HepG2 (cell line): Measurements from ENCODE around the gene CRLF2. TPM values are rescaled to one million over a fixed set of nuclear protein-coding genes. Genes with fewer than 3 reads are reported as not detected.

Source experiments
- ATAC-seq: fragments of 200-7000 bp; cut with Tn5 transposase; 3 replicates; pipeline ENCODE4 v1.9.1; 2020; ENCODE audit warnings: mild to moderate bottlenecking, moderate library complexity
- BruUV-seq: library from RNA; stranded (reverse); fragments of 400-500 nt; replicated peaks from 2 replicates; lab custom pipeline; 2021; lab: Mats Ljungman, UMichigan
- CTCF ChIA-PET: fragments of 300-600 bp; formaldehyde crosslinking; extraction: SDS; loops from one replicate; lab custom pipeline; 2021; ENCODE audit warnings: low total read pairs, inconsistent platforms, low intra/inter-chr PET ratio; lab: Yijun Ruan, JAX
- POLR2A ChIA-PET: fragments of 350-600 bp; sonication (Branson Sonifier 250); formaldehyde crosslinking; loops from one replicate; lab custom pipeline; 2020; ENCODE audit warnings: antibody characterized with exemption, inconsistent platforms; lab: Yijun Ruan, JAX
- DNase-seq: peaks from one replicate; pipeline ENCODE4 v3.0.0-alpha.2; 2015; ENCODE audit warnings: low spot score
- FAIRE-seq: peaks from 3 replicates; lab custom pipeline; 2011; peaks lifted over from hg19 to GRCh38; lab: Jason Lieb, UNC
- H2AFZ ChIP-seq: one replicate; pipeline ENCODE4 v1.6.1; 2011; ENCODE audit warnings: low read length, inconsistent platforms
- H3K27ac ChIP-seq: fragments of 300-600 bp; 3 replicates; pipeline ENCODE4 v1.8.0; 2011; ENCODE audit warnings: mixed run types, mild to moderate bottlenecking, mixed read lengths, low read length, inconsistent platforms; ENCODE audit not compliant: insufficient read depth; ENCODE audit errors: extremely low read length
- H3K27me3 ChIP-seq, 2 experiments: fragments of 200-600 bp in 1 of 2; 2 replicates in 1 of 2; 3 replicates in 1 of 2; pipeline versions ENCODE4 v1.6.0 to v1.8.0; 2011; ENCODE audit warnings: low read length in 2 of 2, mild to moderate bottlenecking in 2 of 2, moderate library complexity in 2 of 2, inconsistent platforms in 1 of 2; ENCODE audit not compliant: insufficient read depth in 2 of 2, control insufficient read depth in 1 of 2
- H3K36me3 ChIP-seq, 2 experiments: fragments of 200-600 bp in 1 of 2; replicated peaks in 1 of 2; 2 replicates in 1 of 2; 3 replicates in 1 of 2; pipeline versions ENCODE4 v1.5.1 to v1.8.0; 2011; ENCODE audit warnings: low read length in 2 of 2, inconsistent platforms in 1 of 2; ENCODE audit not compliant: insufficient read depth in 2 of 2, control insufficient read depth in 1 of 2
- H3K4me1 ChIP-seq: 2 replicates; pipeline ENCODE4 v1.5.1; 2012; ENCODE audit warnings: low read length, inconsistent platforms; ENCODE audit not compliant: insufficient read depth
- H3K4me2 ChIP-seq: 2 replicates; pipeline ENCODE4 v1.6.0; 2011; ENCODE audit warnings: low read depth, low read length, inconsistent platforms
- H3K4me3 ChIP-seq, 3 experiments: fragments of 200-600 bp in 1 of 3; sonication (generic), shearing (Covaris generic) in 1 of 3; replicated peaks in 1 of 3; 2 replicates each; pipeline ENCODE4 v1.5.1; 2011 to 2016; ENCODE audit warnings: low read length in 3 of 3, inconsistent platforms in 2 of 3, low read depth in 2 of 3, mild to moderate bottlenecking in 2 of 3, control low read depth in 1 of 3, mixed read lengths in 1 of 3; ENCODE audit not compliant: insufficient read depth in 1 of 3
- H3K79me2 ChIP-seq: one replicate; pipeline ENCODE4 v1.6.1; 2011; ENCODE audit warnings: low read length, inconsistent platforms; ENCODE audit not compliant: insufficient read depth
- H3K9ac ChIP-seq: 2 replicates; pipeline ENCODE4 v1.6.0; 2011; ENCODE audit warnings: mild to moderate bottlenecking, low read depth, low read length, inconsistent platforms; ENCODE audit not compliant: insufficient read depth
- H3K9me3 ChIP-seq: 2 replicates; pipeline ENCODE4 v1.5.1; 2012; ENCODE audit warnings: mild to moderate bottlenecking, low read length
- H4K20me1 ChIP-seq: 2 replicates; pipeline ENCODE4 v1.6.0; 2011; ENCODE audit warnings: inconsistent platforms, mild to moderate bottlenecking, low read length, moderate library complexity; ENCODE audit not compliant: insufficient read depth
- HES4 ChIP-seq: sonication (generic); formaldehyde crosslinking; IDR thresholded peaks from 2 replicates; pipeline ENCODE4 v1.9.0; 2021; ENCODE audit warnings: mild to moderate bottlenecking, missing genetic modification reagents, borderline replicate concordance
- KMT2B ChIP-seq: IDR thresholded peaks from 2 replicates; pipeline ENCODE4 v1.6.1; 2016; ENCODE audit warnings: missing genetic modification reagents, missing compliant biosample characterization
- MAZ ChIP-seq, 2 experiments: sonication (generic) in 1 of 2; formaldehyde crosslinking in 1 of 2; IDR thresholded peaks; 2 replicates each; pipeline versions ENCODE4 v1.5.0 to v1.6.1; 2012 to 2020; ENCODE audit warnings: low read depth in 2 of 2, mild to moderate bottlenecking in 2 of 2, borderline replicate concordance in 1 of 2, improper control_type of control experiment in 1 of 2, low read length in 1 of 2, missing genetic modification reagents in 1 of 2, moderate library complexity in 1 of 2
- MEIS1 ChIP-seq: sonication (generic); formaldehyde crosslinking; IDR thresholded peaks from 2 replicates; pipeline ENCODE4 v1.9.0; 2021; ENCODE audit warnings: mild to moderate bottlenecking, missing genetic modification reagents, moderate library complexity, borderline replicate concordance
- MLLT10 ChIP-seq: sonication (generic); formaldehyde crosslinking; IDR thresholded peaks from 2 replicates; pipeline ENCODE4 v1.4.0; 2020; ENCODE audit warnings: missing genetic modification reagents
- NFATC3 ChIP-seq: sonication (generic); formaldehyde crosslinking; IDR thresholded peaks from 2 replicates; pipeline ENCODE4 v1.5.1; 2020; ENCODE audit warnings: mild to moderate bottlenecking, missing genetic modification reagents
- NR0B2 ChIP-seq: sonication (generic); formaldehyde crosslinking; IDR thresholded peaks from 2 replicates; pipeline ENCODE4 v1.4.0; 2020; ENCODE audit warnings: mild to moderate bottlenecking, missing genetic modification reagents
- SOX5 ChIP-seq: IDR thresholded peaks from 2 replicates; pipeline ENCODE4 v1.6.1; 2016; ENCODE audit warnings: borderline replicate concordance
- TARDBP ChIP-seq: sonication (generic); formaldehyde crosslinking; IDR thresholded peaks from 2 replicates; pipeline ENCODE4 v1.8.0; 2022; ENCODE audit warnings: mild to moderate bottlenecking, missing genetic modification reagents
- ZFP36L1 ChIP-seq: sonication (generic); formaldehyde crosslinking; IDR thresholded peaks from 2 replicates; pipeline ENCODE4 v1.8.0; 2022; ENCODE audit warnings: mild to moderate bottlenecking, missing genetic modification reagents, moderate library complexity
- ZGPAT ChIP-seq: IDR thresholded peaks from 2 replicates; pipeline ENCODE4 v1.6.1; 2016; ENCODE audit warnings: mild to moderate bottlenecking
- ZKSCAN5 ChIP-seq: sonication (generic); formaldehyde crosslinking; IDR thresholded peaks from 2 replicates; pipeline ENCODE4 v1.5.1; 2020; ENCODE audit warnings: mild to moderate bottlenecking, missing genetic modification reagents
- ZNF180 ChIP-seq: sonication (generic); formaldehyde crosslinking; IDR thresholded peaks from 2 replicates; pipeline ENCODE4 v1.4.0; 2020; ENCODE audit warnings: low read depth, missing genetic modification reagents, borderline replicate concordance
- ZNF326 ChIP-seq: sonication (generic); formaldehyde crosslinking; IDR thresholded peaks from 2 replicates; pipeline ENCODE4 v1.4.0; 2020; ENCODE audit warnings: missing genetic modification reagents, borderline replicate concordance
- ZNF362 ChIP-seq: sonication (generic); formaldehyde crosslinking; IDR thresholded peaks from 2 replicates; pipeline ENCODE4 v1.4.0; 2020; ENCODE audit warnings: missing genetic modification reagents, mild to moderate bottlenecking, borderline replicate concordance
- ZNF557 ChIP-seq: sonication (generic); formaldehyde crosslinking; IDR thresholded peaks from 2 replicates; pipeline ENCODE4 v1.4.0; 2020; ENCODE audit warnings: missing genetic modification reagents
- ZNF710 ChIP-seq: sonication (generic); formaldehyde crosslinking; IDR thresholded peaks from 2 replicates; pipeline ENCODE4 v1.5.0; 2020; ENCODE audit warnings: mild to moderate bottlenecking, missing genetic modification reagents, borderline replicate concordance
- WGBS: methylation state at CpG from one replicate; pipeline ENCODE4 v1.1.6; 2017; ENCODE audit warnings: low lambda C conversion rate; 5-methylcytosine and 5-hydroxymethylcytosine counted together
- in situ Hi-C: cut with HindIII; loops from 2 replicates; pipeline ENCODE4 v1.10.0; 2017; ENCODE audit warnings: low pct_unique_long_range_greater_than_20kb; ENCODE audit not compliant: extremely low pct_ligation_motif_present
- intact Hi-C: fragments of 100-400 bp; cut with micrococcal nuclease; formaldehyde crosslinking; loops from one replicate; pipeline ENCODE4 v1.10.0; 2022; ENCODE audit not compliant: unreplicated experiment
- polyA plus RNA-seq, 8 experiments: library from polyadenylated mRNA; depleted of rRNA in 3 of 8; stranded (reverse) in 7 of 8; unstranded in 1 of 8; fragments of >200 nt; fragmentation: Illumina TruSeq in 4 of 8; extraction: Trizol in 4 of 8; gene quantifications; 2 replicates each; pipeline versions ENCODE4 v1.2.1 to v1.2.3, GENCODE V29; 2011 to 2016; ENCODE audit warnings: low read depth in 4 of 8, missing spikeins in 1 of 8, mixed read lengths in 1 of 8; ENCODE audit not compliant: insufficient read depth in 1 of 8
- total RNA-seq, 5 experiments: library from RNA; depleted of rRNA; stranded (reverse); fragments of >200 nt; fragmentation: Illumina TruSeq; extraction: Trizol; gene quantifications; 2 replicates each; pipeline ENCODE4 v1.2.3, GENCODE V29; 2016; ENCODE audit warnings: low read depth in 1 of 5

Gene CRLF2
- total and polyA plus RNA-seq, 2 of the 13 experiments (the other 11 are each of a cell fraction or from before 2014, with no cell fraction given) = not detected

GRCh38 chrX:1215123-1215823 lies 2.8 kb upstream of the CRLF2 start (continued):
- TF ChIP-seq NR0B2 (CRISPR knock-in tag) (no peak), KMT2B (CRISPR knock-in tag) (no peak), ZGPAT (CRISPR knock-in tag) (no peak), ZNF557 (no peak)

- no TSS peak for BruUV-seq
- no peaks in the 10 kb centered on the region for H3K9me3 ChIP-seq
- no peaks in the 10 kb centered on the region for H3K27me3 ChIP-seq
- in situ Hi-C loops = no loop called here
- DNase-seq (no peak), ATAC-seq (no peak), FAIRE-seq (no peak)
- H3K36me3 ChIP-seq = no peaks in the 10 kb centered on the region
- POLR2A ChIA-PET = no interaction called here
- H3K79me2 ChIP-seq = no peaks in the 10 kb centered on the region
- no peak overlapping the region for H2AFZ ChIP-seq
- H3K27ac ChIP-seq = no peak overlapping the region
- no peak overlapping the region for H3K4me2 ChIP-seq
- intact Hi-C loops = no loop called here
- no peak for TF ChIP-seq MEIS1
- TF ChIP-seq HES4 (CRISPR knock-in tag) = no peak
- no peak for TF ChIP-seq NFATC3 (CRISPR knock-in tag)
- TF ChIP-seq ZKSCAN5 (CRISPR knock-in tag) = no peak
- no peak for TF ChIP-seq SOX5 (CRISPR knock-in tag)
- no peak for TF ChIP-seq ZNF180 (CRISPR knock-in tag)
- TF ChIP-seq ZNF710 (CRISPR knock-in tag) = no peak
- no peak for TF ChIP-seq ZFP36L1 (CRISPR knock-in tag)
- no peak for TF ChIP-seq TARDBP (CRISPR knock-in tag)
- no peak for TF ChIP-seq MAZ (IDR thresholded peaks at IDR 0.05; ENCODE audit: borderline replicate concordance, low read depth, low read length)
- TF ChIP-seq MAZ (CRISPR knock-in tag; IDR thresholded peaks at IDR 0.05; ENCODE audit: low read depth) = no peak
- TF ChIP-seq ZNF326 (CRISPR knock-in tag) = no peak
- TF ChIP-seq MLLT10 (CRISPR knock-in tag) = no peak
- no peak for TF ChIP-seq ZNF362 (CRISPR knock-in tag)
- WGBS = 29% methylated on average over 6 of the region's 11 CpGs
- H3K9ac ChIP-seq = no peak overlapping the region
- H3K4me3 ChIP-seq = no peak overlapping the region
- H4K20me1 ChIP-seq = no peaks in the 10 kb centered on the region
- CTCF ChIA-PET = no interaction called here
- no peaks in the 10 kb centered on the region for H3K4me1 ChIP-seq
These were observed 1.5 kb upstream of the CRLF2 start for GRCh38 chrX:1213971-1214370.
